ENCODE data around the gene MOB3C.

Gene MOB3C

DNA sequence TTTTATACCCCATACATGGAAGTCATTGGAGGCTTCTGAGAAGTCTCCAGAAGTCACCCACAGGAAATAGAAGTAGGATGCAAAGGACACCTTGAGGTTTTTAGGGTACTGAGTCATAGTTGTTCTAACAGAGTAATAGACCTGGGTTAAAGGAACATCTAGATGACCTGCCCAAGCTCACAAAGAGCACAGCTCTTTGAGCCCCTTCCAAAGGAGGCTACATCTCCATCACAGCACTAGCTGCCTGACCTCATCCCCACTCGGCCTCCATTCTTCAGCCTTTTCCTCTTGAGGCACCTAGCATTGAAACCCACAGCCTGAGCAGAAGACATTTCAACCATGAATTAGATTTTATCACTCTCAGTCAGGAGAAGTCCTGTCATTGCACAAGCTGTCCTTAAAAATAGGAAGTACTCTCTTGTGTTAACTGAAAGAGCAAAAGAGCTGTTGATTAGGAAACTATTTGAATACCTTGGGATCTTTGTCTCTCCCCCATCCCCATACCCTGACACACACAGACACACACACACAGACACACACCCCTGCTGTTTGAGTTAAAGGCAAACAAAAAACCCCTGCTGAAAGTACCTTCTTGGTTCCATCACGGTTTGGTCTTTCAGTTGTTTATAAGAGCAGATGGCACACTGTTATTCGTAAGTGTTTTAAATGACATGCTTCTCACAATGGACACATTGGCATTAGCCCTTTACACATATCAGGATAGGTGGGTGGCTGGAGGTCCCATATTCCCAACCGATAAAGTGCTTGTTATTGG lies 34.7 kb downstream of the MOB3C start:
- in situ Hi-C loops (cut with HindIII; ENCODE audit: low sequenced_read_pairs): no loop called here
- H3K4me3 ChIP-seq (ENCODE audit: low read depth, low read length): no peak overlapping the region
- no peak for DNase-seq (ENCODE audit: low read depth)
- TF ChIP-seq, protein P1, sequence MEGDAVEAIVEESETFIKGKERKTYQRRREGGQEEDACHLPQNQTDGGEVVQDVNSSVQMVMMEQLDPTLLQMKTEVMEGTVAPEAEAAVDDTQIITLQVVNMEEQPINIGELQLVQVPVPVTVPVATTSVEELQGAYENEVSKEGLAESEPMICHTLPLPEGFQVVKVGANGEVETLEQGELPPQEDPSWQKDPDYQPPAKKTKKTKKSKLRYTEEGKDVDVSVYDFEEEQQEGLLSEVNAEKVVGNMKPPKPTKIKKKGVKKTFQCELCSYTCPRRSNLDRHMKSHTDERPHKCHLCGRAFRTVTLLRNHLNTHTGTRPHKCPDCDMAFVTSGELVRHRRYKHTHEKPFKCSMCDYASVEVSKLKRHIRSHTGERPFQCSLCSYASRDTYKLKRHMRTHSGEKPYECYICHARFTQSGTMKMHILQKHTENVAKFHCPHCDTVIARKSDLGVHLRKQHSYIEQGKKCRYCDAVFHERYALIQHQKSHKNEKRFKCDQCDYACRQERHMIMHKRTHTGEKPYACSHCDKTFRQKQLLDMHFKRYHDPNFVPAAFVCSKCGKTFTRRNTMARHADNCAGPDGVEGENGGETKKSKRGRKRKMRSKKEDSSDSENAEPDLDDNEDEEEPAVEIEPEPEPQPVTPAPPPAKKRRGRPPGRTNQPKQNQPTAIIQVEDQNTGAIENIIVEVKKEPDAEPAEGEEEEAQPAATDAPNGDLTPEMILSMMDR (IDR thresholded peaks at IDR 0.05; ENCODE audit: low read depth, low read length, missing control alignments): no peak

DNA sequence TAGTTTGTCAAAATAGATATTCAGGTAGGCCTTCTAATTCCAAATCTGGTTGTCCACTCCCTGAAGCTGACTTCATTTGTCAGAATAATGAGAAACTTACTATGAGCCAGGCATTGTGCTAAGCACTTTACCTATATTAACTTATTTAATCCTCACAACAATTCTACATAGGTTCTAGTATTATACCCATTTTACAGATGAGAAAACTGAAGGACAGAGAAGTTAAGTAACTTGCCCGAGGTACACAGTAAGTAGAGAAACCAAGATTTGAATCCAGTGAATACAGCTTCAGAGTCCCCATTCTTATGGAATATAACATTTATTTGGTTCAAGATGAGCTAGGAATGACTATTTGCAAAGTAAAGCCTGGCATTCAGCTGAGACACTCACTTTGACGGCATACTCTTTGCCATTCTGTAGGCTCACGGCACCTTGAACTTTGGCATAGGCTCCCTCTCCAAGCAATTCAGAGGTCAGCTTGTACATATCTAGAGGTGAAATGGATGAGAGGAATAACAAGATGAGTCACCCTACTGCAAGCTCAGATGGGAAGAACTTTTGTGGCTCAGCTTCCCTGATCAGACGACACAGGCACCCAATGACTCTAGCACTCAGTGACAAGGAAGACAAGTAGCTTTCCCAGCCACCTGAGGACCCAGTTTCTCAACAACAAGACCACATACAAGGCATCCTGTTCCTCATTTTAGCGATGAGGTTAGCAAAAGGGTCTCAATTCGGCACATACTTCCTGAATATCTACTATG lies 36.3 kb downstream of the MOB3C start:
- DNase-seq (ENCODE audit: low read depth): no peak
- in situ Hi-C loops (cut with HindIII; ENCODE audit: low sequenced_read_pairs): no loop called here

DNA sequence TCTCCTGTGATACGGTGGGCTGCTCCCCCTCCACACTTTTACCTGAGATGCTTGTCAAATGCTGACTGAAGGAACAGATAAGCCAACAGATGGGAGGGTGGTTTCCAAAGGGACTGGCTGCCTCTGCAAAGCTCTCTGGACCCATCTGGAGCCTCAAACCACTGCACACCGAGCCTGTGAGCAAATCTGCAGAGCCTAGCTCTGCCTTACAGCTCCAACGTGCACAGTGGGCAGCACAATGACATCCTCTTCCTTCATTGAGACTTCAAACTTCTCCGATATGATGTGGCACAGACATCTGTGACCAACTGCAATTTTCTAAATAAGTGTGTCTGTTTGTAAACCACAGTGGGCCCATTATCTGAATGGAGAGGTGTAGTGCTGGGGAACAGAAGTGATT lies 38.9 kb downstream of the MOB3C start:
- H3K4me3 ChIP-seq (ENCODE audit: low read depth, low read length): no peak overlapping the region
- in situ Hi-C loops (cut with HindIII; ENCODE audit: low sequenced_read_pairs): no loop called here

More for the DNA sequence above, 36.3 kb downstream of the MOB3C start:
- no peak overlapping the region for H3K4me3 ChIP-seq (ENCODE audit: low read depth, low read length)
- TF ChIP-seq, protein P1 (IDR thresholded peaks at IDR 0.05; ENCODE audit: low read depth, low read length, missing control alignments): no peak

DNA sequence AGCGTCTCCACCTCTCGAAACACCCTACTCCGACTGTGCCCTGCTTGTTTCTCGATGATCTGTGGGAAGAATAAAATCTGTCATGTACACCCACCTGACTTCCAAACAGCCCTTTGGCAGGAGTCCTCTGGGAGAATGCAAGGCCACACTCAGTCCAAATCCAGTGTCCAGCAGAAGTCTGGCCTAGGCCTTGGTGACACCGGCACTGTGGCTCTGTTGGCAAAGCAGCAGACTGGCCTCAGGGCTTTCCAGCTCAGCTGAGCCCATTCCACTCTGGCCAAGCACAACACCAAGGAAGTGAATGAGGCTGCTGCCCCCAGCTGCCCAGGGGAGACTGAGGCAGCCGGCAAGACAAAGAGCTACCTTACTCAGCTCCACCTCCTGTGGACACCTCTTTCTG lies 40.0 kb downstream of the MOB3C start:
- in situ Hi-C loops (cut with HindIII; ENCODE audit: low sequenced_read_pairs): no loop called here
- TF ChIP-seq, protein P1 (IDR thresholded peaks at IDR 0.05; ENCODE audit: low read depth, low read length, missing control alignments): no peak
- no peak for DNase-seq (ENCODE audit: low read depth)
- no peak overlapping the region for H3K4me3 ChIP-seq (ENCODE audit: low read depth, low read length)

More for the DNA sequence above, 38.9 kb downstream of the MOB3C start:
- DNase-seq (ENCODE audit: low read depth): no peak
- TF ChIP-seq, protein P1 (IDR thresholded peaks at IDR 0.05; ENCODE audit: low read depth, low read length, missing control alignments): no peak

DNA sequence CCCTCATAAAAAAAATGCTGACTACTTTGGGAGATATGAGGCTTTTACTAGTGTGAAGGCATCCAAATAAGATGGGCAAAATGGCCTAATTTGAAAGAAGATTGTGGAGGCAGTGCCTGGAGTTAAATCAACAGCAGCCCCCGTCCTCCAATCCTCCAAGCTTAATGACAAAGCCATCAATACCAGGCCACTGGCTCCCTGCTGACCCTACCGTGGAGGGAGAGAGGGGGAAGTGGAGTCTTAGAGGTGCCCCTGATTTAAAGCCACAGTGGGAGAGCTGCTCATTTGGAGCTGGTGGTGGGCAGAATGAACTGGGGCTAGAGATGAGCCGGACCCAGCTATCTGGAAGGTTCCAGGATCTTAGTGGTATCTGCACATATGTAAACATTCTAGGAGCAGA lies 40.8 kb downstream of the MOB3C start:
- in situ Hi-C loops (cut with HindIII; ENCODE audit: low sequenced_read_pairs): no loop called here
- no peak for DNase-seq (ENCODE audit: low read depth)

DNA sequence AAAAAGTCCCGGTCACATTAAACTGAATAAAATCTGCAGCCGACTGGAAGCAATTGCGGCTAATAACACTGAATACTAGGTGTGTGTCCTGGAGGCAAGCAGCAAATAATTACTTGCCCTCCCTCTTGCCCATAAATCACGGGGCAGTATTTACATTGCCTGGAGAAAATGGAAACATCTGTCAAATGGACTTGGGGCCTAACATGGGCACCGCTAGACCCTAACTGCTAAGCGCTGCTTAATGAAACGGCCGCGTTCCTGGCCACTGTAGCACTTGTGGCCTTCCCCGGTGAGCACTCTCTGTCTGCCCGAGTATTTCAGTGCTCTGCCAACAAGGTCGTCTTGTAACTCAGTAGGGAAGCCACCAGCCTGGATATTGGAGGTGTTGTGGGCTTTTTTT lies 41.3 kb downstream of the MOB3C start:
- DNase-seq (ENCODE audit: low read depth): no peak
- in situ Hi-C loops (cut with HindIII; ENCODE audit: low sequenced_read_pairs): no loop called here
- H3K4me3 ChIP-seq (ENCODE audit: low read depth, low read length): no peak overlapping the region
- TF ChIP-seq, protein P1 (IDR thresholded peaks at IDR 0.05; ENCODE audit: low read depth, low read length, missing control alignments): no peak

More for the DNA sequence above, 40.8 kb downstream of the MOB3C start:
- TF ChIP-seq, protein P1 (IDR thresholded peaks at IDR 0.05; ENCODE audit: low read depth, low read length, missing control alignments): no peak
- no peak overlapping the region for H3K4me3 ChIP-seq (ENCODE audit: low read depth, low read length)
